ENCODE results near the gene TSKU.
"Not testable (repeated sequence)": the region's sequence is repeated elsewhere in the genome, so short reads cannot be mapped to it uniquely, and the experiment has no call there.

Gene TSKU

GRCh38 chr11:76782531-76783293, 444 bp upstream of the TSKU start:
- TF ChIP-seq POLR2A (IDR thresholded peaks at IDR 0.05; ENCODE audit: low read length) (no peak), GATA1 (IDR thresholded peaks at IDR 0.05; ENCODE audit: low read depth, low read length) (no peak)
- DNase-seq, result peak; percentile 89 to 91

- peak; percentile 80 to 81 for DNase-seq
Observed at GRCh38 chr11:76783896-76784813, 999 bp downstream of the TSKU start.

GRCh38 chr11:76785513-76785912, 2.4 kb downstream of the TSKU start:
- peak; percentile 21 to 37 for DNase-seq
- no peak for TF ChIP-seq GATA1 (IDR thresholded peaks at IDR 0.05; ENCODE audit: low read depth, low read length)
- no peak for TF ChIP-seq POLR2A (IDR thresholded peaks at IDR 0.05; ENCODE audit: low read length)

More at GRCh38 chr11:76783896-76784813, 999 bp downstream of the TSKU start:
- TF ChIP-seq GATA1 (IDR thresholded peaks at IDR 0.05; ENCODE audit: low read depth, low read length), result no peak
- no peak for TF ChIP-seq POLR2A (IDR thresholded peaks at IDR 0.05; ENCODE audit: low read length)

- no peak for TF ChIP-seq POLR2A (IDR thresholded peaks at IDR 0.05; ENCODE audit: low read length)
- no peak for TF ChIP-seq GATA1 (IDR thresholded peaks at IDR 0.05; ENCODE audit: low read depth, low read length)
- DNase-seq, result no peak
Observed at GRCh38 chr11:76786016-76786415, 2.9 kb downstream of the TSKU start.

GRCh38 chr11:76786441-76787014, 3.4 kb downstream of the TSKU start:
- no peak for TF ChIP-seq GATA1 (IDR thresholded peaks at IDR 0.05; ENCODE audit: low read depth, low read length)
- TF ChIP-seq POLR2A (IDR thresholded peaks at IDR 0.05; ENCODE audit: low read length), result no peak

GRCh38 chr11:76787271-76787670, 4.1 kb downstream of the TSKU start:
- no peak for TF ChIP-seq GATA1 (IDR thresholded peaks at IDR 0.05; ENCODE audit: low read depth, low read length)
- TF ChIP-seq POLR2A (IDR thresholded peaks at IDR 0.05; ENCODE audit: low read length), result no peak
- DNase-seq, result no peak

More at GRCh38 chr11:76786441-76787014, 3.4 kb downstream of the TSKU start:
- no peak for DNase-seq

GRCh38 chr11:76787911-76788596, 4.9 kb downstream of the TSKU start:
- no peak for TF ChIP-seq GATA1 (IDR thresholded peaks at IDR 0.05; ENCODE audit: low read depth, low read length)
- peak; percentile 43 for TF ChIP-seq POLR2A (IDR thresholded peaks at IDR 0.05; ENCODE audit: low read length)
- DNase-seq, result peak; percentile 88 to 91

- DNase-seq, result no peak
- no peak for TF ChIP-seq GATA1 (IDR thresholded peaks at IDR 0.05; ENCODE audit: low read depth, low read length)
- TF ChIP-seq POLR2A (IDR thresholded peaks at IDR 0.05; ENCODE audit: low read length), result no peak
Observed at GRCh38 chr11:76788661-76789442, 5.7 kb downstream of the TSKU start.

- TF ChIP-seq GATA1 (IDR thresholded peaks at IDR 0.05; ENCODE audit: low read depth, low read length) (no peak), POLR2A (IDR thresholded peaks at IDR 0.05; ENCODE audit: low read length) (no peak)
- DNase-seq, result no peak
Observed at GRCh38 chr11:76789443-76789719, 6.2 kb downstream of the TSKU start.

- TF ChIP-seq POLR2A (IDR thresholded peaks at IDR 0.05; ENCODE audit: low read length) (no peak), GATA1 (IDR thresholded peaks at IDR 0.05; ENCODE audit: low read depth, low read length) (no peak)
- no peak for DNase-seq
Observed at GRCh38 chr11:76790251-76790650, 7.1 kb downstream of the TSKU start.

GRCh38 chr11:76791002-76791770, 8.0 kb downstream of the TSKU start:
- DNase-seq, result not testable (repeated sequence)

- DNase-seq, result peak; percentile 68 to 79
- TF ChIP-seq GATA1 (IDR thresholded peaks at IDR 0.05; ENCODE audit: low read depth, low read length) (no peak), POLR2A (IDR thresholded peaks at IDR 0.05; ENCODE audit: low read length) (no peak)
Observed at GRCh38 chr11:76791861-76792260, 8.7 kb downstream of the TSKU start.
